Heart left ventricle (tissue), 16 donors: ENCODE data around the gene LPIN1. TPM values are rescaled to one million over a fixed set of nuclear protein-coding genes. Genes with fewer than 3 reads are reported as not detected.

Source experiments
- ATAC-seq, 4 donors: fragments of 200-7000 bp; cut with Tn5 transposase; one replicate each; pipeline ENCODE4 v1.9.1; 2020 to 2022; ENCODE audit warnings: moderate library complexity in 4 of 4, mild to moderate bottlenecking in 3 of 4, moderate number of reproducible peaks in 1 of 4
- DNase-seq, 5 donors: peaks; one replicate each; pipeline ENCODE4 v3.0.0-alpha.2; 2020
- H3K27ac ChIP-seq, 12 donors: fragments of 200-600 bp; sonication (generic) in 4 of 12; one replicate each; pipeline versions ENCODE4 v1.5.0 to v1.8.0; 2016 to 2022; ENCODE audit warnings: mild to moderate bottlenecking in 2 of 12
- H3K27me3 ChIP-seq, 9 donors: fragments of 200-600 bp; sonication (generic) in 2 of 9; one replicate each; pipeline versions ENCODE4 v1.5.1 to v1.8.0; 2016 to 2022; ENCODE audit warnings: mild to moderate bottlenecking in 3 of 9
- H3K36me3 ChIP-seq, 9 donors: fragments of 200-600 bp; sonication (generic) in 2 of 9; one replicate each; pipeline versions ENCODE4 v1.5.0 to v1.8.0; 2018 to 2022; ENCODE audit warnings: mild to moderate bottlenecking in 2 of 9
- H3K4me1 ChIP-seq, 12 donors: fragments of 200-600 bp; sonication (generic) in 4 of 12; one replicate each; pipeline versions ENCODE4 v1.5.0 to v1.8.0; 2016 to 2022; ENCODE audit warnings: mild to moderate bottlenecking in 3 of 12
- H3K4me3 ChIP-seq, 12 donors: fragments of 200-600 bp; sonication (generic) in 4 of 12; one replicate each; pipeline versions ENCODE4 v1.5.0 to v1.8.0; 2017 to 2022; ENCODE audit warnings: mild to moderate bottlenecking in 9 of 12, moderate library complexity in 4 of 12
- H3K9me3 ChIP-seq, 12 donors: fragments of 200-600 bp; sonication (generic) in 4 of 12; one replicate each; pipeline versions ENCODE4 v1.5.0 to v1.8.0; 2016 to 2022; ENCODE audit warnings: mild to moderate bottlenecking in 1 of 12
- CTCF ChIP-seq, 12 donors: fragments of 200-600 bp; sonication (generic) in 4 of 12; IDR thresholded peaks; one replicate each; pipeline versions ENCODE4 v1.5.0 to v1.8.0; 2018 to 2022; ENCODE audit warnings: antibody characterized with exemption in 12 of 12, mild to moderate bottlenecking in 5 of 12
- POLR2A ChIP-seq, 2 donors: fragments of 450-650 bp; IDR thresholded peaks; one replicate each; pipeline ENCODE4 v1.6.1; 2017; ENCODE audit warnings: antibody characterized with exemption in 2 of 2, mild to moderate bottlenecking in 2 of 2, moderate library complexity in 2 of 2
- WGBS, 4 donors: extraction: QIAGEN DNeasy Blood & Tissue Kit in 2 of 4; methylation state at CpG; one replicate each; pipeline versions ENCODE4 v1.1.5 to v1.1.7; 2013 to 2018; 5-methylcytosine and 5-hydroxymethylcytosine counted together
- intact Hi-C, 10 donors: fragments of 100-400 bp; cut with DNase I; formaldehyde crosslinking; loops; one replicate each; pipeline versions ENCODE4 v1.11.1 to v1.14.2; 2022
- polyA plus RNA-seq, 2 donors: library from polyadenylated mRNA; stranded (reverse); fragments of 200-250 nt; gene quantifications; one replicate each; pipeline ENCODE4 v1.2.3, GENCODE V29; 2013
- total RNA-seq, 9 donors: library from RNA; depleted of rRNA in 2 of 9; stranded (reverse); fragments of >200 nt in 2 of 9; fragmentation: NEBNext Ultra II Directional in 3 of 9; extraction: Animal tissue kit (Norgen Biotek cat#: 25700) in 3 of 9; gene quantifications; one replicate each; pipeline versions ENCODE4 v1.1.0 to v1.2.4, GENCODE V29; 2016 to 2023
- donor health status: ischemic (EF 13 %, LVEDD 7.1; RV severe dilation, severe dysfunction).
- donor health status: healthy with polysubstance abuse.
- donor health status: DM: no; HTN: yes; CAD: no.
- donor health status: DM: no; HTN: no; CAD: no.
- donor health status: ischemic (EF 25% LVEDD 6.9; RV normal size, moderate dysfunction).
- donor health status: ischemic (EF 25% LVEDD 5.7; RV mildly dilated, moderate dysfunction).
- donor health status: healthy.
- donor health status: DM: yes; HTN: yes; CAD: no.
- donor health status: ischemic (EF 35%, LVEDD 5.7; RV mildly dilated, moderate dysfunction).
- donor health status: nonischemic (EF 11% LVEDD 7.7; RV severe dilation, severe dysfunction).
- donor health status: DM: yes; HTN: yes; CAD: no.
- donor health status: PGD.
- donor health status: ischemic (EF 29% LVEDD 5.4; RV normal size, mild dysfunction).
- donor health status: nonischemic (EF 23%, LVEDD 6.1; RV moderate dilation, normal function).

The LPIN1 gene
- total and polyA plus RNA-seq, 11 donors: 15.0 to 57.1 (median 43.8) TPM

- DNase-seq (peak; percentile 69 to 79 (median 75)), ATAC-seq (peak; percentile 85 to 92 (median 88))
- peaks cover 0 to 9% (median 3%) of the 10 kb centered on the region in 12 donors for H3K9me3 ChIP-seq
- H3K27ac ChIP-seq: peak overlapping the region in 11 of 12 donors; percentile 55 to 82 (median 71)
- 20 to 36% (median 24%) methylated on average over 17 of the region's 17 CpGs for WGBS, 4 donors
- TF ChIP-seq POLR2A (IDR thresholded peaks at IDR 0.05): no peak
- TF ChIP-seq CTCF (IDR thresholded peaks at IDR 0.05): peak in 9 of 12 donors; percentile 21 to 55 (median 39)
- H3K4me3 ChIP-seq: peak overlapping the region in 10 of 12 donors; percentile 9 to 42 (median 24)
- no peaks in the 10 kb centered on the region for H3K27me3 ChIP-seq
- intact Hi-C loops: loop anchor here (1.0 to 10.0 kb wide), 16 partner anchors 585 to 1177 kb away; partner anchors contain the start of gene TRIB2 (in 7 of the 10)
- peaks cover 4 to 37% (median 21%) of the 10 kb centered on the region in 12 donors for H3K4me1 ChIP-seq
- H3K36me3 ChIP-seq: peaks cover 0 to 26% (median 14%) of the 10 kb centered on the region in 9 donors
Measured at GRCh38 chr2:11829947-11830707, 83.7 kb downstream of the LPIN1 start.

- peak in 1 of 5 donors; percentile 0 for DNase-seq
- TF ChIP-seq POLR2A (IDR thresholded peaks at IDR 0.05) (no peak), CTCF (IDR thresholded peaks at IDR 0.05) (no peak)
- peaks cover 4 to 37% (median 18%) of the 10 kb centered on the region in 12 donors for H3K4me1 ChIP-seq
- peak overlapping the region in 11 of 12 donors; percentile 55 to 82 (median 71) for H3K27ac ChIP-seq
- 65 to 73% (median 67%) methylated on average over 7 of the region's 7 CpGs for WGBS, 4 donors
- peaks cover 0 to 19% (median 10%) of the 10 kb centered on the region in 9 donors for H3K36me3 ChIP-seq
- H3K4me3 ChIP-seq: peak overlapping the region in 10 of 12 donors; percentile 9 to 42 (median 24)
- H3K9me3 ChIP-seq: peaks cover 0 to 10% (median 3%) of the 10 kb centered on the region in 12 donors
- intact Hi-C loops: loop anchor here in 9 of 10 donors (1.0 to 10.0 kb wide), 11 partner anchors 584 to 1176 kb away; partner anchors contain the start of gene TRIB2 (in 5 of the 9)
- H3K27me3 ChIP-seq: no peaks in the 10 kb centered on the region
- no peak for ATAC-seq
Measured at GRCh38 chr2:11830708-11831301, 84.4 kb downstream of the LPIN1 start.

GRCh38 chr2:11831415-11831814 lies 85.0 kb downstream of the LPIN1 start:
- Histone ChIP-seq H3K27ac (peak overlapping the region in 3 of 12 donors; percentile 57 to 82 (median 72)), H3K9me3 (peaks cover 0 to 10% (median 3%) of the 10 kb centered on the region in 12 donors), H3K4me3 (no peak overlapping the region), H3K4me1 (peaks cover 4 to 37% (median 18%) of the 10 kb centered on the region in 12 donors), H3K36me3 (peaks cover 0 to 13% (median 7%) of the 10 kb centered on the region in 9 donors), H3K27me3 (no peaks in the 10 kb centered on the region)
- intact Hi-C loops: loop anchor here in 8 of 10 donors (2.0 to 10.0 kb wide), 10 partner anchors 583 to 1176 kb away; partner anchors contain the start of gene TRIB2 (in 5 of the 8)
- 96 to 98% (median 97%) methylated on average over 5 of the region's 5 CpGs for WGBS, 4 donors
- TF ChIP-seq CTCF (IDR thresholded peaks at IDR 0.05): no peak
- TF ChIP-seq POLR2A (IDR thresholded peaks at IDR 0.05): no peak
- ATAC-seq: no peak
- no peak for DNase-seq
